Measurements from ENCODE around the gene SNX6.

- TF ChIP-seq, protein P1, sequence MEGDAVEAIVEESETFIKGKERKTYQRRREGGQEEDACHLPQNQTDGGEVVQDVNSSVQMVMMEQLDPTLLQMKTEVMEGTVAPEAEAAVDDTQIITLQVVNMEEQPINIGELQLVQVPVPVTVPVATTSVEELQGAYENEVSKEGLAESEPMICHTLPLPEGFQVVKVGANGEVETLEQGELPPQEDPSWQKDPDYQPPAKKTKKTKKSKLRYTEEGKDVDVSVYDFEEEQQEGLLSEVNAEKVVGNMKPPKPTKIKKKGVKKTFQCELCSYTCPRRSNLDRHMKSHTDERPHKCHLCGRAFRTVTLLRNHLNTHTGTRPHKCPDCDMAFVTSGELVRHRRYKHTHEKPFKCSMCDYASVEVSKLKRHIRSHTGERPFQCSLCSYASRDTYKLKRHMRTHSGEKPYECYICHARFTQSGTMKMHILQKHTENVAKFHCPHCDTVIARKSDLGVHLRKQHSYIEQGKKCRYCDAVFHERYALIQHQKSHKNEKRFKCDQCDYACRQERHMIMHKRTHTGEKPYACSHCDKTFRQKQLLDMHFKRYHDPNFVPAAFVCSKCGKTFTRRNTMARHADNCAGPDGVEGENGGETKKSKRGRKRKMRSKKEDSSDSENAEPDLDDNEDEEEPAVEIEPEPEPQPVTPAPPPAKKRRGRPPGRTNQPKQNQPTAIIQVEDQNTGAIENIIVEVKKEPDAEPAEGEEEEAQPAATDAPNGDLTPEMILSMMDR (IDR thresholded peaks at IDR 0.05; ENCODE audit: poor library complexity) = no peak
- no peak for TF ChIP-seq EZH2 (IDR thresholded peaks at IDR 0.05; ENCODE audit: borderline replicate concordance)
Measured at GRCh38 chr14:34562776-34563150, 67.2 kb downstream of the SNX6 start.
